ENCODE results near the gene STRA6. TPM values are rescaled to one million over a fixed set of nuclear protein-coding genes. Genes with fewer than 3 reads are reported as not detected.
"Not testable (repeated sequence)": the region's sequence is repeated elsewhere in the genome, so short reads cannot be mapped to it uniquely, and the experiment has no call there.

The STRA6 gene
- total RNA-seq, 4 donors from 2014 or later = 0.19 TPM; not detected in 3

- no peak for DNase-seq (ENCODE audit: low spot score)
- no peak for ATAC-seq (ENCODE audit: low FRiP score)
- TF ChIP-seq CTCF (IDR thresholded peaks at IDR 0.05) = no peak
Measured at GRCh38 chr15:74170875-74171578, 31.6 kb downstream of the STRA6 start.

- DNase-seq (ENCODE audit: low spot score) (no peak), ATAC-seq (ENCODE audit: low FRiP score) (no peak)
- no peak for TF ChIP-seq CTCF (IDR thresholded peaks at IDR 0.05)
Measured at GRCh38 chr15:74170071-74170844, 32.3 kb downstream of the STRA6 start.

GRCh38 chr15:74168711-74169126, 33.9 kb downstream of the STRA6 start:
- TF ChIP-seq CTCF (IDR thresholded peaks at IDR 0.05) = no peak
- ATAC-seq (ENCODE audit: low FRiP score) = no peak
- DNase-seq (ENCODE audit: low spot score) = no peak

GRCh38 chr15:74167891-74168331, 34.7 kb downstream of the STRA6 start:
- no peak for TF ChIP-seq CTCF (IDR thresholded peaks at IDR 0.05)
- DNase-seq (ENCODE audit: low spot score) (no peak), ATAC-seq (ENCODE audit: low FRiP score) (no peak)

- TF ChIP-seq CTCF (IDR thresholded peaks at IDR 0.05) = no peak
- no peak for DNase-seq (ENCODE audit: low spot score)
- no peak for ATAC-seq (ENCODE audit: low FRiP score)
Measured at GRCh38 chr15:74165461-74165860, 37.1 kb downstream of the STRA6 start.

- DNase-seq (ENCODE audit: low spot score); ATAC-seq (ENCODE audit: low FRiP score): not testable (repeated sequence)
Measured at GRCh38 chr15:74162195-74162536, 40.4 kb downstream of the STRA6 start.

GRCh38 chr15:74160390-74160789, 42.2 kb downstream of the STRA6 start:
- not testable (repeated sequence) for DNase-seq (ENCODE audit: low spot score); ATAC-seq (ENCODE audit: low FRiP score)

GRCh38 chr15:74159773-74160172, 42.8 kb downstream of the STRA6 start:
- no peak for ATAC-seq (ENCODE audit: low FRiP score)
- TF ChIP-seq CTCF (IDR thresholded peaks at IDR 0.05) = no peak
- DNase-seq (ENCODE audit: low spot score) = no peak
